Small intestine (tissue), 7 donors: Measurements from ENCODE around the gene CEMIP. TPM values are rescaled to one million over a fixed set of nuclear protein-coding genes. Genes with fewer than 3 reads are reported as not detected.

Source experiments
- DNase-seq, 2 donors: peaks; one replicate each; pipeline versions ENCODE4 v3.0.0 to v3.0.0-alpha.2; 2013
- FAIRE-seq: peaks from 2 replicates; lab custom pipeline; 2012; peaks lifted over from hg19 to GRCh38; lab: Jason Lieb, UNC
- H3K27ac ChIP-seq, 3 donors: one replicate each; pipeline ENCODE4 v1.5.1; 2013; ENCODE audit warnings: low read length in 2 of 3, mild to moderate bottlenecking in 2 of 3, control low read depth in 1 of 3, inconsistent platforms in 1 of 3, low read depth in 1 of 3, moderate library complexity in 1 of 3
- H3K27me3 ChIP-seq, 3 donors: one replicate each; pipeline ENCODE4 v1.6.1; 2013; ENCODE audit warnings: low read length in 3 of 3, inconsistent platforms in 1 of 3; ENCODE audit not compliant: control insufficient read depth in 3 of 3, insufficient read depth in 3 of 3
- H3K36me3 ChIP-seq, 3 donors: one replicate each; pipeline ENCODE4 v1.6.1; 2013; ENCODE audit warnings: low read length in 3 of 3, inconsistent platforms in 1 of 3, low read depth in 1 of 3, mild to moderate bottlenecking in 1 of 3, moderate library complexity in 1 of 3; ENCODE audit not compliant: control insufficient read depth in 3 of 3, insufficient read depth in 2 of 3
- H3K4me1 ChIP-seq, 3 donors: one replicate each; pipeline ENCODE4 v1.6.1; 2013; ENCODE audit warnings: low read length in 2 of 3, inconsistent platforms in 1 of 3, low read depth in 1 of 3, mild to moderate bottlenecking in 1 of 3, moderate library complexity in 1 of 3; ENCODE audit not compliant: control insufficient read depth in 3 of 3, insufficient read depth in 2 of 3
- H3K4me3 ChIP-seq, 3 donors: one replicate each; pipeline ENCODE4 v1.5.1; 2013; ENCODE audit warnings: low read length in 3 of 3, control low read depth in 1 of 3, inconsistent platforms in 1 of 3, low read depth in 1 of 3, mild to moderate bottlenecking in 1 of 3, moderate library complexity in 1 of 3
- H3K9me3 ChIP-seq, 2 donors: one replicate each; pipeline ENCODE4 v1.6.1; 2013; ENCODE audit warnings: low read depth in 1 of 2, low read length in 1 of 2; ENCODE audit not compliant: control insufficient read depth in 2 of 2, insufficient read depth in 1 of 2
- WGBS, 3 donors: extraction: QIAGEN DNeasy Blood & Tissue Kit; methylation state at CpG; one replicate each; pipeline ENCODE4 v1.1.7; 2013; 5-methylcytosine and 5-hydroxymethylcytosine counted together
- polyA plus RNA-seq, 4 donors: library from polyadenylated mRNA; stranded (reverse) in 3 of 4; unstranded in 1 of 4; fragments of 200-250 nt in 3 of 4; fragments of 120-200 nt in 1 of 4; gene quantifications; one replicate each; pipeline versions ENCODE4 v1.2.1 to v1.2.3, GENCODE V29; 2013
- donor health status: healthy with polysubstance abuse.
- donor health status: control.
- donor health status: control.
- donor health status: Bipolar disorder and iron deficiency.
- donor health status: healthy.

The CEMIP gene
- polyA plus RNA-seq, 4 donors = 0.27 to 1.4 (median 0.93) TPM

GRCh38 chr15:80920271-80920699 is 141.1 kb downstream of the CEMIP start:
- DNase-seq (no peak), FAIRE-seq (no peak)
- H3K9me3 ChIP-seq = no peaks in the 10 kb centered on the region
- 69 to 87% (median 74%) methylated on average over 5 of the region's 5 CpGs for WGBS, 3 donors
- H3K27me3 ChIP-seq = no peaks in the 10 kb centered on the region
- no peak overlapping the region for H3K4me3 ChIP-seq
- H3K36me3 ChIP-seq = peaks cover 0 to 2% (median 0%) of the 10 kb centered on the region in 3 donors
- H3K4me1 ChIP-seq = no peaks in the 10 kb centered on the region
- no peak overlapping the region for H3K27ac ChIP-seq

GRCh38 chr15:80921736-80922410 is 142.7 kb downstream of the CEMIP start:
- WGBS, 3 donors = 91 to 96% (median 95%) methylated on average over 20 of the region's 20 CpGs
- no peak for FAIRE-seq

GRCh38 chr15:80923668-80924067 is 144.5 kb downstream of the CEMIP start:
- Histone ChIP-seq H3K27me3 (no peaks in the 10 kb centered on the region), H3K9me3 (no peaks in the 10 kb centered on the region), H3K4me3 (no peak overlapping the region), H3K27ac (no peak overlapping the region), H3K36me3 (peaks cover 0 to 2% (median 0%) of the 10 kb centered on the region in 3 donors), H3K4me1 (no peaks in the 10 kb centered on the region)
- WGBS, 3 donors = 91 to 94% (median 92%) methylated on average over 6 of the region's 6 CpGs
- FAIRE-seq (no peak), DNase-seq (no peak)

More at GRCh38 chr15:80921736-80922410, 142.7 kb downstream of the CEMIP start:
- DNase-seq = no peak
- Histone ChIP-seq H3K4me3 (no peak overlapping the region), H3K27me3 (no peaks in the 10 kb centered on the region), H3K36me3 (peaks cover 0 to 2% (median 0%) of the 10 kb centered on the region in 3 donors), H3K27ac (no peak overlapping the region), H3K4me1 (no peaks in the 10 kb centered on the region), H3K9me3 (no peaks in the 10 kb centered on the region)

GRCh38 chr15:80924278-80924677 is 145.1 kb downstream of the CEMIP start:
- no peaks in the 10 kb centered on the region for H3K4me1 ChIP-seq
- DNase-seq (no peak), FAIRE-seq (no peak)
- H3K9me3 ChIP-seq = no peaks in the 10 kb centered on the region
- H3K27me3 ChIP-seq = no peaks in the 10 kb centered on the region
- 91 to 97% (median 94%) methylated on average over 4 of the region's 4 CpGs for WGBS, 3 donors
- no peak overlapping the region for H3K27ac ChIP-seq
- peaks cover 0 to 2% (median 0%) of the 10 kb centered on the region in 3 donors for H3K36me3 ChIP-seq
- no peak overlapping the region for H3K4me3 ChIP-seq

GRCh38 chr15:80925597-80926059 is 146.5 kb downstream of the CEMIP start:
- H3K27ac ChIP-seq = no peak overlapping the region
- no peaks in the 10 kb centered on the region for H3K27me3 ChIP-seq
- no peak for FAIRE-seq
- no peak overlapping the region for H3K4me3 ChIP-seq
- no peak for DNase-seq
- peaks cover 0 to 2% (median 0%) of the 10 kb centered on the region in 3 donors for H3K36me3 ChIP-seq
- no peaks in the 10 kb centered on the region for H3K9me3 ChIP-seq
- WGBS, 3 donors = 92 to 95% (median 95%) methylated on average over 17 of the region's 17 CpGs
- no peaks in the 10 kb centered on the region for H3K4me1 ChIP-seq

GRCh38 chr15:80926126-80926525 is 147.0 kb downstream of the CEMIP start:
- peaks cover 0 to 2% (median 0%) of the 10 kb centered on the region in 3 donors for H3K36me3 ChIP-seq
- H3K27ac ChIP-seq = no peak overlapping the region
- no peaks in the 10 kb centered on the region for H3K9me3 ChIP-seq
- FAIRE-seq = no peak
- DNase-seq = no peak
- 91 to 98% (median 92%) methylated on average over 3 of the region's 3 CpGs for WGBS, 3 donors
- H3K4me3 ChIP-seq = no peak overlapping the region
- no peaks in the 10 kb centered on the region for H3K4me1 ChIP-seq
- no peaks in the 10 kb centered on the region for H3K27me3 ChIP-seq

- DNase-seq (no peak), FAIRE-seq (no peak)
These were observed 150.1 kb downstream of the CEMIP start for GRCh38 chr15:80929225-80929624.

GRCh38 chr15:80929689-80930088 is 150.5 kb downstream of the CEMIP start:
- no peak for FAIRE-seq
- Histone ChIP-seq H3K9me3 (no peaks in the 10 kb centered on the region), H3K4me1 (no peaks in the 10 kb centered on the region), H3K4me3 (no peak overlapping the region), H3K27ac (no peak overlapping the region), H3K36me3 (peaks cover 0 to 2% (median 0%) of the 10 kb centered on the region in 3 donors), H3K27me3 (no peaks in the 10 kb centered on the region)
- DNase-seq = no peak
- 84 to 95% (median 88%) methylated on average over 4 of the region's 4 CpGs for WGBS, 3 donors

More at GRCh38 chr15:80929225-80929624, 150.1 kb downstream of the CEMIP start:
- WGBS, 3 donors = 94 to 100% (median 96%) methylated on average over 4 of the region's 4 CpGs
- no peaks in the 10 kb centered on the region for H3K4me1 ChIP-seq
- no peak overlapping the region for H3K27ac ChIP-seq
- H3K4me3 ChIP-seq = no peak overlapping the region
- no peaks in the 10 kb centered on the region for H3K27me3 ChIP-seq
- peaks cover 0 to 2% (median 0%) of the 10 kb centered on the region in 3 donors for H3K36me3 ChIP-seq
- no peaks in the 10 kb centered on the region for H3K9me3 ChIP-seq
